MM.1S (cell line): ENCODE measurements around the gene ALOX12B.

Source experiments
- EZH2 ChIP-seq: fragments of 300-600 bp; sonication (generic); optimal IDR thresholded peaks from 2 replicates; pipeline ENCODE3; 2017; ENCODE audit warnings: low read depth, mild to moderate bottlenecking, antibody characterized with exemption, low read length, mixed read lengths
- EZH2phosphoT487 ChIP-seq: fragments of 300-600 bp; sonication (generic); IDR thresholded peaks from 2 replicates; pipeline ENCODE4 v1.6.1; 2018; ENCODE audit warnings: antibody characterized with exemption, low read length
- TF ChIP-seq, protein P1 (sequence below): fragments of 300-600 bp; sonication (generic); IDR thresholded peaks from 2 replicates; pipeline ENCODE4 v1.5.1; 2016; ENCODE audit warnings: antibody characterized with exemption, low read length, mixed read lengths

GRCh38 chr17:8100763-8101162, 13.2 kb upstream of the ALOX12B start:
- TF ChIP-seq, protein P1, sequence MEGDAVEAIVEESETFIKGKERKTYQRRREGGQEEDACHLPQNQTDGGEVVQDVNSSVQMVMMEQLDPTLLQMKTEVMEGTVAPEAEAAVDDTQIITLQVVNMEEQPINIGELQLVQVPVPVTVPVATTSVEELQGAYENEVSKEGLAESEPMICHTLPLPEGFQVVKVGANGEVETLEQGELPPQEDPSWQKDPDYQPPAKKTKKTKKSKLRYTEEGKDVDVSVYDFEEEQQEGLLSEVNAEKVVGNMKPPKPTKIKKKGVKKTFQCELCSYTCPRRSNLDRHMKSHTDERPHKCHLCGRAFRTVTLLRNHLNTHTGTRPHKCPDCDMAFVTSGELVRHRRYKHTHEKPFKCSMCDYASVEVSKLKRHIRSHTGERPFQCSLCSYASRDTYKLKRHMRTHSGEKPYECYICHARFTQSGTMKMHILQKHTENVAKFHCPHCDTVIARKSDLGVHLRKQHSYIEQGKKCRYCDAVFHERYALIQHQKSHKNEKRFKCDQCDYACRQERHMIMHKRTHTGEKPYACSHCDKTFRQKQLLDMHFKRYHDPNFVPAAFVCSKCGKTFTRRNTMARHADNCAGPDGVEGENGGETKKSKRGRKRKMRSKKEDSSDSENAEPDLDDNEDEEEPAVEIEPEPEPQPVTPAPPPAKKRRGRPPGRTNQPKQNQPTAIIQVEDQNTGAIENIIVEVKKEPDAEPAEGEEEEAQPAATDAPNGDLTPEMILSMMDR, result no peak
- TF ChIP-seq EZH2phosphoT487 (no peak), EZH2 (no peak)
